HCT116 (cell line): ENCODE measurements around the gene DPH2. TPM values are rescaled to one million over a fixed set of nuclear protein-coding genes. Genes with fewer than 3 reads are reported as not detected.

Experiments
- ATAC-seq: fragments of 200-7000 bp; cut with Tn5 transposase; 2 replicates; pipeline ENCODE4 v1.9.1; 2020; ENCODE audit warnings: mild to moderate bottlenecking, moderate library complexity
- BruUV-seq: library from RNA; stranded (reverse); fragments of 400-500 nt; replicated peaks from 2 replicates; lab custom pipeline; 2021; lab: Mats Ljungman, UMichigan
- CTCF ChIA-PET: fragments of 300-600 bp; sonication (Branson Sonifier 250); formaldehyde crosslinking; loops from one replicate; lab custom pipeline; 2021; ENCODE audit warnings: antibody characterized with exemption; lab: Charles Lee
- POLR2A ChIA-PET: fragments of 300-600, 350-600 bp; sonication (Branson Sonifier 250); formaldehyde crosslinking; loops from one replicate; lab custom pipeline; 2021; ENCODE audit warnings: antibody characterized with exemption; lab: Charles Lee
- RAD21 ChIA-PET, 2 experiments: fragments of 300-600 bp; sonication (Branson Sonifier 250); formaldehyde crosslinking; loops; one replicate each; lab custom pipeline; 2023; ENCODE audit warnings: low total read pairs in 2 of 2; ENCODE audit not compliant: uncharacterized antibody in 2 of 2, unreplicated experiment in 2 of 2, low non-redundant PET in 1 of 2; lab: Charles Lee
- DNase-seq: peaks from one replicate; pipeline ENCODE4 v3.0.0-alpha.2; 2010; ENCODE audit warnings: low read depth, low spot score
- H2AFZ ChIP-seq: fragments of 200-600 bp; shearing (Covaris generic), sonication (generic); 2 replicates; pipeline ENCODE4 v1.6.1; 2017; ENCODE audit warnings: low read depth, mixed run types, mixed read lengths, antibody characterized with exemption, low read length; ENCODE audit not compliant: poor library complexity, severe bottlenecking
- H3K27ac ChIP-seq: 2 replicates; pipeline ENCODE4 v1.5.1; 2012; ENCODE audit warnings: low read depth, low read length
- H3K27me3 ChIP-seq: fragments of 200-600 bp; sonication (generic); 2 replicates; pipeline ENCODE4 v1.6.1; 2016; ENCODE audit warnings: mixed run types, low read length, mixed read lengths; ENCODE audit not compliant: insufficient read depth
- H3K36me3 ChIP-seq, 2 experiments: fragments of 200-500 bp in 1 of 2; fragments of 200-600 bp in 1 of 2; sonication (Bioruptor generic) in 1 of 2; sonication (generic) in 1 of 2; 2 replicates each; pipeline versions ENCODE4 v1.5.1 to v1.6.1; 2014 to 2016; ENCODE audit warnings: low read length in 2 of 2, inconsistent platforms in 1 of 2, mixed read lengths in 1 of 2, mixed run types in 1 of 2; ENCODE audit not compliant: insufficient read depth in 2 of 2, control insufficient read depth in 1 of 2
- H3K4me1 ChIP-seq, 2 experiments: fragments of 200-600 bp in 1 of 2; sonication (generic) in 1 of 2; 2 replicates each; pipeline versions ENCODE4 v1.5.1 to v1.6.1; 2012 to 2017; ENCODE audit warnings: low read length in 2 of 2, inconsistent platforms in 1 of 2, mild to moderate bottlenecking in 1 of 2, mixed read lengths in 1 of 2, mixed run types in 1 of 2, moderate library complexity in 1 of 2; ENCODE audit not compliant: insufficient read depth in 2 of 2, control insufficient read depth in 1 of 2
- H3K4me2 ChIP-seq: fragments of 200-600 bp; sonication (generic); 2 replicates; pipeline ENCODE4 v1.6.1; 2017; ENCODE audit warnings: mixed run types, low read length, mixed read lengths
- H3K4me3 ChIP-seq, 2 experiments: fragments of 200-600 bp in 1 of 2; sonication (generic) in 1 of 2; replicated peaks in 1 of 2; 2 replicates each; pipeline ENCODE4 v1.5.1; 2011 to 2016; ENCODE audit warnings: low read length in 2 of 2, control low read depth in 1 of 2, low read depth in 1 of 2, mild to moderate bottlenecking in 1 of 2, mixed read lengths in 1 of 2, mixed run types in 1 of 2
- H3K79me2 ChIP-seq: fragments of 200-600 bp; sonication (generic); 2 replicates; pipeline ENCODE4 v1.6.1; 2017; ENCODE audit warnings: mild to moderate bottlenecking, mixed run types, low read length, moderate library complexity, mixed read lengths; ENCODE audit not compliant: insufficient read depth
- H3K9ac ChIP-seq: fragments of 200-600 bp; sonication (generic); 2 replicates; pipeline ENCODE4 v1.6.1; 2016; ENCODE audit warnings: low read length, mixed read lengths
- H3K9me2 ChIP-seq: fragments of 200-600 bp; sonication (generic), shearing (Covaris generic); 2 replicates; pipeline ENCODE4 v1.6.1; 2017; ENCODE audit warnings: mixed run types, mild to moderate bottlenecking, moderate library complexity; ENCODE audit not compliant: insufficient read depth
- H3K9me3 ChIP-seq, 2 experiments: fragments of 200-500 bp in 1 of 2; fragments of 200-600 bp in 1 of 2; sonication (Bioruptor generic) in 1 of 2; sonication (generic) in 1 of 2; 2 replicates each; pipeline ENCODE4 v1.6.1; 2014 to 2017; ENCODE audit warnings: low read length in 2 of 2, mixed read lengths in 2 of 2, inconsistent platforms in 1 of 2, low read depth in 1 of 2, mild to moderate bottlenecking in 1 of 2, mixed run types in 1 of 2, moderate library complexity in 1 of 2; ENCODE audit not compliant: control insufficient read depth in 1 of 2, insufficient read depth in 1 of 2
- H4K20me1 ChIP-seq: fragments of 200-600 bp; sonication (generic), shearing (Covaris generic); 2 replicates; pipeline ENCODE4 v1.6.1; 2017; ENCODE audit warnings: mixed run types, mild to moderate bottlenecking, moderate library complexity; ENCODE audit not compliant: insufficient read depth
- ATF3 ChIP-seq: IDR thresholded peaks from 2 replicates; pipeline ENCODE4 v1.6.1; 2012
- CBX3 ChIP-seq: IDR thresholded peaks from 2 replicates; pipeline ENCODE4 v1.6.1; 2012; ENCODE audit warnings: low read depth
- CTCF ChIP-seq, 3 experiments: fragments of 200-600 bp in 1 of 3; sonication (generic) in 1 of 3; IDR thresholded peaks in 2 of 3; conservative IDR thresholded peaks in 1 of 3; 2 replicates each; pipeline ENCODE4 v1.5.1; 2012 to 2017; ENCODE audit warnings: low read depth in 2 of 3, low read length in 2 of 3, antibody characterized with exemption in 1 of 3, borderline replicate concordance in 1 of 3, control low read depth in 1 of 3, mild to moderate bottlenecking in 1 of 3, mixed read lengths in 1 of 3, mixed run types in 1 of 3, moderate library complexity in 1 of 3; ENCODE audit not compliant: insufficient read depth in 1 of 3
- EGR1 ChIP-seq: IDR thresholded peaks from 2 replicates; pipeline ENCODE4 v1.6.1; 2012; ENCODE audit warnings: low read depth
- ELF1 ChIP-seq: IDR thresholded peaks from 2 replicates; pipeline ENCODE4 v1.6.1; 2012; ENCODE audit warnings: low read depth, borderline replicate concordance
- EZH2 ChIP-seq: fragments of 200-600 bp; sonication (generic); IDR thresholded peaks from 2 replicates; pipeline ENCODE4 v1.6.1; 2017; ENCODE audit warnings: antibody characterized with exemption, mixed run types
- EZH2phosphoT487 ChIP-seq: fragments of 200-600 bp; IDR thresholded peaks from 2 replicates; pipeline ENCODE4 v1.6.1; 2018; ENCODE audit warnings: antibody characterized with exemption, borderline replicate concordance
- FOSL1 ChIP-seq: IDR thresholded peaks from 2 replicates; pipeline ENCODE4 v1.6.1; 2012; ENCODE audit warnings: low read depth
- JUND ChIP-seq: IDR thresholded peaks from 2 replicates; pipeline ENCODE4 v1.6.1; 2012
- MAX ChIP-seq: IDR thresholded peaks from 2 replicates; pipeline ENCODE4 v1.6.1; 2012
- POLR2A ChIP-seq: IDR thresholded peaks from 2 replicates; pipeline ENCODE4 v1.7.0; 2011; ENCODE audit warnings: borderline replicate concordance; ENCODE audit not compliant: insufficient read depth, insufficient read length; ENCODE audit errors: extremely low read depth
- POLR2AphosphoS5 ChIP-seq: IDR thresholded peaks from 2 replicates; pipeline ENCODE4 v1.6.1; 2011; ENCODE audit warnings: mild to moderate bottlenecking, low read depth, low read length, moderate library complexity
- RAD21 ChIP-seq: IDR thresholded peaks from 2 replicates; pipeline ENCODE4 v1.6.1; 2012; ENCODE audit warnings: low read depth, mild to moderate bottlenecking
- SIN3A ChIP-seq: IDR thresholded peaks from 2 replicates; pipeline ENCODE4 v1.6.1; 2012; ENCODE audit warnings: low read depth
- SP1 ChIP-seq: IDR thresholded peaks from 2 replicates; pipeline ENCODE4 v1.6.1; 2012; ENCODE audit warnings: low read depth
- SRF ChIP-seq: IDR thresholded peaks from 2 replicates; pipeline ENCODE4 v1.6.1; 2012; ENCODE audit warnings: low read depth
- TCF7L2 ChIP-seq: IDR thresholded peaks from 2 replicates; pipeline ENCODE4 v1.7.0; 2011; ENCODE audit warnings: borderline replicate concordance, inconsistent platforms; ENCODE audit not compliant: insufficient read depth, insufficient read length; ENCODE audit errors: extremely low read depth
- YY1 ChIP-seq: IDR thresholded peaks from 2 replicates; pipeline ENCODE4 v1.6.1; 2011; ENCODE audit warnings: low read length, low read depth, moderate library complexity, mild to moderate bottlenecking; ENCODE audit not compliant: insufficient replicate concordance; ENCODE audit errors: extremely low read depth
- ZFX ChIP-seq: fragments of 450-650 bp; IDR thresholded peaks from 2 replicates; pipeline ENCODE4 v1.6.1; 2017
- ZNF274 ChIP-seq: fragments of 200-500 bp; sonication (Bioruptor generic); IDR thresholded peaks from 2 replicates; pipeline ENCODE4 v1.6.1; 2014; ENCODE audit warnings: mild to moderate bottlenecking, low read depth, low read length, inconsistent platforms
- intact Hi-C: fragments of 100-400 bp; cut with micrococcal nuclease; formaldehyde crosslinking; loops from 2 replicates; pipeline ENCODE4 v1.10.0; 2022
- total RNA-seq: library from RNA; stranded (reverse); gene quantifications from one replicate; pipeline ENCODE4 v1.2.1, GENCODE V29; 2021; ENCODE audit not compliant: unreplicated experiment

The DPH2 gene
- total RNA-seq, 1 experiment from 2014 or later = 53.2 TPM

GRCh38 chr1:44002165-44002564 is 32.4 kb downstream of the DPH2 start:
- H3K9me2 ChIP-seq = no peaks in the 10 kb centered on the region
- H2AFZ ChIP-seq = no peak overlapping the region
- no peak overlapping the region for H3K9ac ChIP-seq
- RAD21 ChIA-PET = no interaction called here
- CTCF ChIA-PET = no interaction called here
- H3K4me2 ChIP-seq = no peak overlapping the region
- POLR2A ChIA-PET = no interaction called here
- no peaks in the 10 kb centered on the region for H3K79me2 ChIP-seq
- no peak for TF ChIP-seq EZH2
- TF ChIP-seq EGR1 = no peak
- no peak for TF ChIP-seq SP1
- TF ChIP-seq ELF1 = no peak
- TF ChIP-seq POLR2AphosphoS5 = no peak
- no peak for TF ChIP-seq ZNF274
- TF ChIP-seq RAD21 = no peak
- no peak for TF ChIP-seq ZFX
- TF ChIP-seq TCF7L2 = no peak
- TF ChIP-seq SIN3A = no peak
- no peak for TF ChIP-seq ATF3
- no peak for TF ChIP-seq CTCF (IDR thresholded peaks at IDR 0.05 in 2 of 3, conservative IDR thresholded peaks at IDR 0.05 in 1 of 3; ENCODE audit: borderline replicate concordance in 1 of 3, insufficient read depth in 1 of 3, low read depth in 2 of 3, low read length in 2 of 3)
- TF ChIP-seq SRF = no peak
- no peak for TF ChIP-seq MAX
- TF ChIP-seq EZH2phosphoT487 = no peak
- TF ChIP-seq JUND = no peak
- no peak for TF ChIP-seq POLR2A
- no peak for TF ChIP-seq FOSL1
- TF ChIP-seq CBX3 = no peak
- TF ChIP-seq YY1 = no peak
- no peak for DNase-seq
- H3K27me3 ChIP-seq = no peaks in the 10 kb centered on the region
- peaks cover 0 to 4% of the 10 kb centered on the region in 2 experiments; a peak in 2 of 4 replicates for H3K4me1 ChIP-seq
- intact Hi-C loops = no loop called here
- no peaks in the 10 kb centered on the region for H3K9me3 ChIP-seq
- no peak overlapping the region for H3K27ac ChIP-seq
- H4K20me1 ChIP-seq = no peaks in the 10 kb centered on the region
- no peak overlapping the region for H3K4me3 ChIP-seq
- BruUV-seq = no TSS peak
- no peak for ATAC-seq
- no peaks in the 10 kb centered on the region for H3K36me3 ChIP-seq
